ENCODE results near the gene SYNDIG1L.

GRCh38 chr14:74456684-74457564, 30.9 kb upstream of the SYNDIG1L start:
- no peak for TF ChIP-seq CTCF (IDR thresholded peaks at IDR 0.05 in 2 of 3, conservative IDR thresholded peaks at IDR 0.05 in 1 of 3; ENCODE audit: control insufficient read depth in 2 of 3, extremely low read depth in 1 of 3, insufficient read depth in 1 of 3, low read depth in 3 of 3, low read length in 3 of 3)
- no peak for TF ChIP-seq RFX5 (IDR thresholded peaks at IDR 0.05; ENCODE audit: low read depth, low read length)
- TF ChIP-seq ESRRA (IDR thresholded peaks at IDR 0.05; ENCODE audit: low read length) = no peak
- TF ChIP-seq TAF1 (IDR thresholded peaks at IDR 0.05; ENCODE audit: borderline replicate concordance, low read depth, low read length) = no peak

Measured in GM12878 (cell line).